SK-N-SH (cell line): ENCODE results near the gene IL37. TPM values are rescaled to one million over a fixed set of nuclear protein-coding genes. Genes with fewer than 3 reads are reported as not detected.

ENCODE experiments used
- CTCF ChIA-PET: fragments of 300-600, 350-600 bp; formaldehyde crosslinking; extraction: SDS; loops from one replicate; lab custom pipeline; 2021; lab: Yijun Ruan, JAX
- POLR2A ChIA-PET: fragments of 350-600 bp; sonication (Branson Sonifier 250); formaldehyde crosslinking; extraction: SDS; loops from one replicate; lab custom pipeline; 2020; ENCODE audit warnings: antibody characterized with exemption, inconsistent platforms; lab: Yijun Ruan, JAX
- DNase-seq: peaks from one replicate; pipeline ENCODE4 v3.0.0; 2012
- H2AFZ ChIP-seq: fragments of 200-600 bp; sonication (generic); 2 replicates; pipeline ENCODE4 v1.8.1; 2016; ENCODE audit warnings: antibody characterized with exemption, mild to moderate bottlenecking, low read depth
- H3F3A ChIP-seq: fragments of 200-600 bp; sonication (generic); replicated peaks from 2 replicates; pipeline ENCODE3; 2016; ENCODE audit warnings: antibody characterized with exemption, mild to moderate bottlenecking; ENCODE audit not compliant: insufficient read depth
- H3K27ac ChIP-seq, 2 experiments: fragments of 200-500 bp in 1 of 2; fragments of 200-600 bp in 1 of 2; sonication (Bioruptor generic) in 1 of 2; sonication (generic), shearing (Covaris generic) in 1 of 2; 2 replicates each; pipeline versions ENCODE4 v1.5.1 to v1.6.1; 2014 to 2016; ENCODE audit warnings: low read depth in 2 of 2, inconsistent platforms in 1 of 2, low read length in 1 of 2, mild to moderate bottlenecking in 1 of 2, mixed read lengths in 1 of 2
- H3K27me3 ChIP-seq: fragments of 200-600 bp; sonication (generic), shearing (Covaris generic); 2 replicates; pipeline ENCODE4 v1.6.1; 2016; ENCODE audit warnings: mixed run types; ENCODE audit not compliant: insufficient read depth
- H3K36me3 ChIP-seq, 2 experiments: fragments of 200-500 bp in 1 of 2; fragments of 200-600 bp in 1 of 2; sonication (Bioruptor generic) in 1 of 2; sonication (generic) in 1 of 2; replicated peaks in 1 of 2; 2 replicates each; pipeline versions ENCODE3 to v1.5.1; 2014 to 2016; ENCODE audit warnings: low read length in 1 of 2, mild to moderate bottlenecking in 1 of 2; ENCODE audit not compliant: insufficient read depth in 2 of 2, control insufficient read depth in 1 of 2
- H3K4me1 ChIP-seq, 2 experiments: fragments of 200-500 bp in 1 of 2; fragments of 200-600 bp in 1 of 2; sonication (Bioruptor generic) in 1 of 2; sonication (generic), shearing (Covaris generic) in 1 of 2; 2 replicates each; pipeline versions ENCODE4 v1.5.1 to v1.6.1; 2014 to 2016; ENCODE audit warnings: low read depth in 1 of 2, low read length in 1 of 2, mixed run types in 1 of 2; ENCODE audit not compliant: insufficient read depth in 2 of 2, control insufficient read depth in 1 of 2
- H3K4me2 ChIP-seq: fragments of 200-600 bp; sonication (generic), shearing (Covaris generic); 2 replicates; pipeline ENCODE4 v1.6.1; 2017; ENCODE audit warnings: mixed run types
- H3K4me3 ChIP-seq, 2 experiments: fragments of 200-500 bp in 1 of 2; fragments of 200-600 bp in 1 of 2; sonication (Bioruptor generic) in 1 of 2; sonication (generic), shearing (Covaris generic) in 1 of 2; 2 replicates each; pipeline versions ENCODE4 v1.5.1 to v1.8.1; 2014 to 2016; ENCODE audit warnings: low read depth in 2 of 2, inconsistent platforms in 1 of 2, low read length in 1 of 2, mild to moderate bottlenecking in 1 of 2, mixed read lengths in 1 of 2, moderate library complexity in 1 of 2
- H3K79me2 ChIP-seq: fragments of 200-600 bp; sonication (generic); 2 replicates; pipeline ENCODE4 v1.8.1; 2017; ENCODE audit warnings: mild to moderate bottlenecking; ENCODE audit not compliant: insufficient read depth
- H3K9ac ChIP-seq: fragments of 200-600 bp; sonication (generic); 2 replicates; pipeline ENCODE4 v1.6.1; 2017; ENCODE audit warnings: mixed run types
- H3K9me2 ChIP-seq: fragments of 200-600 bp; sonication (generic); 2 replicates; pipeline ENCODE4 v1.6.1; 2017; ENCODE audit warnings: mixed run types
- H3K9me3 ChIP-seq: fragments of 200-600 bp; sonication (generic); 2 replicates; pipeline ENCODE4 v1.6.1; 2017; ENCODE audit warnings: mixed run types, mild to moderate bottlenecking, moderate library complexity
- H4K20me1 ChIP-seq: fragments of 200-600 bp; sonication (generic); 2 replicates; pipeline ENCODE4 v1.6.1; 2017; ENCODE audit warnings: mild to moderate bottlenecking, mixed run types; ENCODE audit not compliant: insufficient read depth
- CHD2 ChIP-seq: fragments of 150-350 bp; IDR thresholded peaks from 2 replicates; pipeline ENCODE4 v1.6.1; 2018; ENCODE audit warnings: low read length; ENCODE audit not compliant: partially characterized antibody
- ELF1 ChIP-seq: IDR thresholded peaks from 2 replicates; pipeline ENCODE4 v1.4.0; 2012
- EP300 ChIP-seq, 2 experiments: IDR thresholded peaks; 2 replicates each; pipeline versions ENCODE4 v1.4.0 to v1.6.1; 2012; ENCODE audit warnings: borderline replicate concordance in 1 of 2, low read depth in 1 of 2, low read length in 1 of 2
- FOSL2 ChIP-seq: IDR thresholded peaks from 2 replicates; pipeline ENCODE4 v1.4.0; 2012; ENCODE audit warnings: low read depth, mild to moderate bottlenecking, moderate library complexity, borderline replicate concordance
- FOXJ3 ChIP-seq: sonication (generic); formaldehyde crosslinking; IDR thresholded peaks from 2 replicates; pipeline ENCODE4 v1.5.1; 2020; ENCODE audit warnings: mild to moderate bottlenecking, missing genetic modification reagents
- FOXM1 ChIP-seq: IDR thresholded peaks from 2 replicates; pipeline ENCODE4 v1.4.0; 2012; ENCODE audit warnings: low read depth, mild to moderate bottlenecking
- GABPA ChIP-seq: IDR thresholded peaks from 2 replicates; pipeline ENCODE4 v1.4.0; 2012; ENCODE audit warnings: low read depth, mild to moderate bottlenecking
- IRF3 ChIP-seq: fragments of 150-350 bp; IDR thresholded peaks from 2 replicates; pipeline ENCODE4 v1.6.1; 2016; ENCODE audit warnings: mild to moderate bottlenecking, low read depth, low read length
- JUND ChIP-seq: IDR thresholded peaks from 2 replicates; pipeline ENCODE4 v1.4.0; 2012
- MAX ChIP-seq: IDR thresholded peaks from 2 replicates; pipeline ENCODE4 v1.4.0; 2012; ENCODE audit warnings: low read depth
- MEF2A ChIP-seq: IDR thresholded peaks from 2 replicates; pipeline ENCODE4 v1.4.0; 2012; ENCODE audit warnings: low read depth, borderline replicate concordance
- MXI1 ChIP-seq: IDR thresholded peaks from 2 replicates; pipeline ENCODE4 v1.6.1; 2012; ENCODE audit warnings: mild to moderate bottlenecking, low read depth, low read length, improper control_type of control experiment
- NRF1 ChIP-seq: IDR thresholded peaks from 2 replicates; pipeline ENCODE4 v1.6.1; 2012; ENCODE audit warnings: low read depth, mild to moderate bottlenecking, low read length
- PBX3 ChIP-seq: IDR thresholded peaks from 2 replicates; pipeline ENCODE4; 2012
- POLR2AphosphoS5 ChIP-seq: IDR thresholded peaks from 2 replicates; pipeline ENCODE4 v1.6.1; 2012; ENCODE audit warnings: low read depth, low read length
- REST ChIP-seq: IDR thresholded peaks from 2 replicates; pipeline ENCODE4 v1.6.1; 2012; ENCODE audit warnings: mild to moderate bottlenecking, low read depth, low read length, moderate library complexity
- RXRA ChIP-seq: IDR thresholded peaks from 2 replicates; pipeline ENCODE4 v1.4.0; 2012; ENCODE audit warnings: low read depth, mild to moderate bottlenecking, borderline replicate concordance
- TCF12 ChIP-seq: IDR thresholded peaks from 2 replicates; pipeline ENCODE4 v1.4.0; 2012
- TEAD4 ChIP-seq: IDR thresholded peaks from 2 replicates; pipeline ENCODE4 v1.4.0; 2012; ENCODE audit warnings: mild to moderate bottlenecking, borderline replicate concordance; ENCODE audit not compliant: insufficient read depth
- USF2 ChIP-seq: fragments of 150-350 bp; IDR thresholded peaks from 2 replicates; pipeline ENCODE4 v1.6.1; 2017; ENCODE audit warnings: antibody characterized with exemption, low read length, low read depth, borderline replicate concordance
- WGBS: methylation state at CpG from one replicate; pipeline ENCODE4 v1.1.6; 2017; ENCODE audit warnings: low lambda C conversion rate; 5-methylcytosine and 5-hydroxymethylcytosine counted together
- polyA plus RNA-seq, 3 experiments: library from polyadenylated mRNA; depleted of rRNA; stranded (reverse); fragments of >200 nt; gene quantifications; 2 replicates each; pipeline ENCODE4 v1.2.3, GENCODE V29; 2012

IL37 gene
- polyA plus RNA-seq, 1 of the 3 experiments (the other 2 are of a cell fraction): not detected

GRCh38 chr2:112947374-112947773 lies 36.4 kb downstream of the IL37 start:
- DNase-seq: no peak
- Histone ChIP-seq H3F3A (no peaks in the 10 kb centered on the region), H3K9me3 (peaks cover 8% of the 10 kb centered on the region; the same call in 1 of the 2 replicates), H3K4me3 (no peak overlapping the region), H2AFZ (no peak overlapping the region), H3K27ac (no peak overlapping the region), H3K4me2 (no peak overlapping the region), H3K9me2 (no peaks in the 10 kb centered on the region), H3K4me1 (no peaks in the 10 kb centered on the region), H3K9ac (no peak overlapping the region), H3K27me3 (peaks cover 12% of the 10 kb centered on the region; the same call in 1 of the 2 replicates), H3K79me2 (no peaks in the 10 kb centered on the region), H4K20me1 (no peaks in the 10 kb centered on the region), H3K36me3 (no peaks in the 10 kb centered on the region)
- no peak for TF ChIP-seq GABPA
- WGBS: 0% methylated on average over 2 of the region's 2 CpGs
- ChIA-PET CTCF (interaction anchor here (2.4 to 4.5 kb wide), 2 partner anchors 12 to 198 kb away, joined by 13 to 23 read pairs; no protein-coding TSS in a partner anchor), POLR2A (no interaction called here)

GRCh38 chr2:112949456-112949855 lies 38.5 kb downstream of the IL37 start:
- no peaks in the 10 kb centered on the region for H4K20me1 ChIP-seq
- H3K79me2 ChIP-seq: no peaks in the 10 kb centered on the region
- TF ChIP-seq MXI1 (no peak), PBX3 (no peak), REST (no peak), IRF3 (no peak), POLR2AphosphoS5 (no peak), FOXJ3 (no peak), GABPA (no peak), RXRA (no peak), EP300 (IDR thresholded peaks at IDR 0.05; ENCODE audit: borderline replicate concordance in 1 of 2, low read depth in 1 of 2, low read length in 1 of 2) (no peak), CHD2 (no peak), USF2 (no peak), MAX (no peak), NRF1 (no peak), MEF2A (no peak), TCF12 (no peak), ELF1 (no peak), TEAD4 (no peak), FOXM1 (no peak), FOSL2 (no peak), JUND (no peak)
- TF ChIP-seq, all 33 proteins: peak for 0
- H3K4me3 ChIP-seq: no peak overlapping the region
- WGBS: 17% methylated on average over 8 of the region's 8 CpGs
- no peak for DNase-seq
- ChIA-PET POLR2A (no interaction called here), CTCF (interaction anchor here (1.0 to 4.5 kb wide), 2 partner anchors 8 to 10 kb away, joined by 3 to 23 read pairs; no protein-coding TSS in a partner anchor)
- no peaks in the 10 kb centered on the region for H3K36me3 ChIP-seq
- no peak overlapping the region for H3K9ac ChIP-seq
- peaks cover 7% of the 10 kb centered on the region; the same call in 1 of the 2 replicates for H3K9me3 ChIP-seq
- H3K27ac ChIP-seq: no peak overlapping the region
- peaks cover 20% of the 10 kb centered on the region; the same call in 1 of the 2 replicates for H3K27me3 ChIP-seq
- no peaks in the 10 kb centered on the region for H3K4me1 ChIP-seq
- no peaks in the 10 kb centered on the region for H3K9me2 ChIP-seq
- no peak overlapping the region for H3K4me2 ChIP-seq
- H2AFZ ChIP-seq: no peak overlapping the region
- no peaks in the 10 kb centered on the region for H3F3A ChIP-seq
